H1 (cell line): ENCODE data around the gene XIRP1. TPM values are rescaled to one million over a fixed set of nuclear protein-coding genes. Genes with fewer than 3 reads are reported as not detected.

Experiments
- GTF2F1 ChIP-seq: IDR thresholded peaks from 2 replicates; pipeline ENCODE4 v1.6.1; 2012; ENCODE audit warnings: low read depth, low read length, improper control_type of control experiment, borderline replicate concordance
- KDM4A ChIP-seq: IDR thresholded peaks from one replicate; pipeline ENCODE4 v1.7.1; 2012; ENCODE audit warnings: low read depth, mild to moderate bottlenecking, moderate library complexity, low read length, inconsistent platforms; ENCODE audit not compliant: severe bottlenecking
- RAD21 ChIP-seq, 2 experiments: IDR thresholded peaks in 1 of 2; conservative IDR thresholded peaks in 1 of 2; 2 replicates each; pipeline ENCODE4 v1.6.1; 2011; ENCODE audit warnings: low read depth in 2 of 2, low read length in 2 of 2, improper control_type of control experiment in 1 of 2, inconsistent platforms in 1 of 2, mild to moderate bottlenecking in 1 of 2, moderate library complexity in 1 of 2
- SIN3A ChIP-seq, 2 experiments: IDR thresholded peaks in 1 of 2; conservative IDR thresholded peaks in 1 of 2; 2 replicates each; pipeline ENCODE4 v1.6.1; 2011 to 2012; ENCODE audit warnings: low read length in 2 of 2, improper control_type of control experiment in 1 of 2, low read depth in 1 of 2, mild to moderate bottlenecking in 1 of 2
- TCF12 ChIP-seq: IDR thresholded peaks from 2 replicates; pipeline ENCODE4 v1.6.1; 2011; ENCODE audit warnings: low read depth, mild to moderate bottlenecking, low read length
- polyA plus RNA-seq, 7 experiments: library from polyadenylated mRNA; depleted of rRNA in 3 of 7; stranded (reverse) in 5 of 7; unstranded in 2 of 7; fragments of >200 nt in 5 of 7; fragments of 200-250 nt in 2 of 7; gene quantifications; 1 replicate in 5 of 7; 2 replicates in 1 of 7; 4 replicates in 1 of 7; pipeline versions ENCODE4 v1.2.1 to v1.2.3, GENCODE V29; 2011 to 2013; ENCODE audit warnings: missing spikeins in 2 of 7, mixed read lengths in 2 of 7
- total RNA-seq: library from RNA; stranded (reverse); fragmentation: NEBNext Ultra II Directional; extraction: Animal tissue kit (Norgen Biotek cat#: 25700); gene quantifications from 2 replicates; pipeline ENCODE4 v1.2.1, GENCODE V29; 2021
- TF ChIP-seq, protein P1 (sequence below): fragments of 300-600 bp; sonication (generic); IDR thresholded peaks from 2 replicates; pipeline ENCODE4 v1.7.1; 2012; ENCODE audit warnings: low read length, moderate library complexity, mild to moderate bottlenecking, inconsistent platforms; ENCODE audit not compliant: insufficient replicate concordance

The XIRP1 gene
- total and polyA plus RNA-seq, 2 of the 8 experiments (the other 6 are each of a cell fraction or from before 2014, with no cell fraction given) = not detected

DNA sequence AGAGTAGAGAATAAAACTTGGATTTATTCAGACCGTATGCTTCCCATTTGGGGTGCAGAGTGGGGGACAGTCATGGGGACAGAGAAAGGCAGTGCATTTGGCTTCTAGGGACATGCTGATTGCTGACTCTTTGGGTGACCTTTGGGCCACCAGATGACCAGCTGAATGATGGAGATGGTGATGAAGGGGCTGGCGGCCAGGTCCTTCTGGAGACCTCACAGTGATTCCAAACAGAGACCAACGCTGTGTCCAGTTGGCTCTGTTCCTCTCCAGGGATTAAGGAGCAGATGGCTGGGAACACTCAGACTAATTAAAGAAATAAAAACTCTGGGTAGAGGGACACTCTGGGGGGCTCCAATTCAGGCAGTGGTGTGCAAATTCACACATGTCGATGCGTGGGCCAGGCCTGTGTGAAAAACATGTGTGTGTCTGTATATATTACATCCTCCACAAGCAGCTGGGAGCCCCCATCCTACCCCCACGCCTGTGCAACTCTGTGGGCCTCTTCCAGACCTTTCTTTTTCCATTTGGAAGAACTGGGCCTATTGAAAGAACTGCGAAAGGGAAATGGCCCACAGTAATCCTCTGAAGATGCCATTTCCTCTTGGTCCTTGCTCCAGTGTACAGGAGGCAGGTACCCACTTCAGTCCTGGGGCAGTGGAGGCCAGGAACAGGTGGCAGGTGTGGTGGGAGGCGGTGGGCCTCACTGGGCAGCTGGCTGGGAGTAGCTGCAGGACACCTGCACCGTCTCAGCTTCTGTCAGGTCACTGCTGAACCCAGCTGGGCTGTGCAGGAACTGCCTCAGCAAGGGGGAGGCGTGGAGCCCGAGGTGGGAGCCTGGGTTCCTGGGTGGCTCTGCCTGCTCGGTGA lies 8.9 kb downstream of the XIRP1 start (continued):
- TF ChIP-seq, protein P1, sequence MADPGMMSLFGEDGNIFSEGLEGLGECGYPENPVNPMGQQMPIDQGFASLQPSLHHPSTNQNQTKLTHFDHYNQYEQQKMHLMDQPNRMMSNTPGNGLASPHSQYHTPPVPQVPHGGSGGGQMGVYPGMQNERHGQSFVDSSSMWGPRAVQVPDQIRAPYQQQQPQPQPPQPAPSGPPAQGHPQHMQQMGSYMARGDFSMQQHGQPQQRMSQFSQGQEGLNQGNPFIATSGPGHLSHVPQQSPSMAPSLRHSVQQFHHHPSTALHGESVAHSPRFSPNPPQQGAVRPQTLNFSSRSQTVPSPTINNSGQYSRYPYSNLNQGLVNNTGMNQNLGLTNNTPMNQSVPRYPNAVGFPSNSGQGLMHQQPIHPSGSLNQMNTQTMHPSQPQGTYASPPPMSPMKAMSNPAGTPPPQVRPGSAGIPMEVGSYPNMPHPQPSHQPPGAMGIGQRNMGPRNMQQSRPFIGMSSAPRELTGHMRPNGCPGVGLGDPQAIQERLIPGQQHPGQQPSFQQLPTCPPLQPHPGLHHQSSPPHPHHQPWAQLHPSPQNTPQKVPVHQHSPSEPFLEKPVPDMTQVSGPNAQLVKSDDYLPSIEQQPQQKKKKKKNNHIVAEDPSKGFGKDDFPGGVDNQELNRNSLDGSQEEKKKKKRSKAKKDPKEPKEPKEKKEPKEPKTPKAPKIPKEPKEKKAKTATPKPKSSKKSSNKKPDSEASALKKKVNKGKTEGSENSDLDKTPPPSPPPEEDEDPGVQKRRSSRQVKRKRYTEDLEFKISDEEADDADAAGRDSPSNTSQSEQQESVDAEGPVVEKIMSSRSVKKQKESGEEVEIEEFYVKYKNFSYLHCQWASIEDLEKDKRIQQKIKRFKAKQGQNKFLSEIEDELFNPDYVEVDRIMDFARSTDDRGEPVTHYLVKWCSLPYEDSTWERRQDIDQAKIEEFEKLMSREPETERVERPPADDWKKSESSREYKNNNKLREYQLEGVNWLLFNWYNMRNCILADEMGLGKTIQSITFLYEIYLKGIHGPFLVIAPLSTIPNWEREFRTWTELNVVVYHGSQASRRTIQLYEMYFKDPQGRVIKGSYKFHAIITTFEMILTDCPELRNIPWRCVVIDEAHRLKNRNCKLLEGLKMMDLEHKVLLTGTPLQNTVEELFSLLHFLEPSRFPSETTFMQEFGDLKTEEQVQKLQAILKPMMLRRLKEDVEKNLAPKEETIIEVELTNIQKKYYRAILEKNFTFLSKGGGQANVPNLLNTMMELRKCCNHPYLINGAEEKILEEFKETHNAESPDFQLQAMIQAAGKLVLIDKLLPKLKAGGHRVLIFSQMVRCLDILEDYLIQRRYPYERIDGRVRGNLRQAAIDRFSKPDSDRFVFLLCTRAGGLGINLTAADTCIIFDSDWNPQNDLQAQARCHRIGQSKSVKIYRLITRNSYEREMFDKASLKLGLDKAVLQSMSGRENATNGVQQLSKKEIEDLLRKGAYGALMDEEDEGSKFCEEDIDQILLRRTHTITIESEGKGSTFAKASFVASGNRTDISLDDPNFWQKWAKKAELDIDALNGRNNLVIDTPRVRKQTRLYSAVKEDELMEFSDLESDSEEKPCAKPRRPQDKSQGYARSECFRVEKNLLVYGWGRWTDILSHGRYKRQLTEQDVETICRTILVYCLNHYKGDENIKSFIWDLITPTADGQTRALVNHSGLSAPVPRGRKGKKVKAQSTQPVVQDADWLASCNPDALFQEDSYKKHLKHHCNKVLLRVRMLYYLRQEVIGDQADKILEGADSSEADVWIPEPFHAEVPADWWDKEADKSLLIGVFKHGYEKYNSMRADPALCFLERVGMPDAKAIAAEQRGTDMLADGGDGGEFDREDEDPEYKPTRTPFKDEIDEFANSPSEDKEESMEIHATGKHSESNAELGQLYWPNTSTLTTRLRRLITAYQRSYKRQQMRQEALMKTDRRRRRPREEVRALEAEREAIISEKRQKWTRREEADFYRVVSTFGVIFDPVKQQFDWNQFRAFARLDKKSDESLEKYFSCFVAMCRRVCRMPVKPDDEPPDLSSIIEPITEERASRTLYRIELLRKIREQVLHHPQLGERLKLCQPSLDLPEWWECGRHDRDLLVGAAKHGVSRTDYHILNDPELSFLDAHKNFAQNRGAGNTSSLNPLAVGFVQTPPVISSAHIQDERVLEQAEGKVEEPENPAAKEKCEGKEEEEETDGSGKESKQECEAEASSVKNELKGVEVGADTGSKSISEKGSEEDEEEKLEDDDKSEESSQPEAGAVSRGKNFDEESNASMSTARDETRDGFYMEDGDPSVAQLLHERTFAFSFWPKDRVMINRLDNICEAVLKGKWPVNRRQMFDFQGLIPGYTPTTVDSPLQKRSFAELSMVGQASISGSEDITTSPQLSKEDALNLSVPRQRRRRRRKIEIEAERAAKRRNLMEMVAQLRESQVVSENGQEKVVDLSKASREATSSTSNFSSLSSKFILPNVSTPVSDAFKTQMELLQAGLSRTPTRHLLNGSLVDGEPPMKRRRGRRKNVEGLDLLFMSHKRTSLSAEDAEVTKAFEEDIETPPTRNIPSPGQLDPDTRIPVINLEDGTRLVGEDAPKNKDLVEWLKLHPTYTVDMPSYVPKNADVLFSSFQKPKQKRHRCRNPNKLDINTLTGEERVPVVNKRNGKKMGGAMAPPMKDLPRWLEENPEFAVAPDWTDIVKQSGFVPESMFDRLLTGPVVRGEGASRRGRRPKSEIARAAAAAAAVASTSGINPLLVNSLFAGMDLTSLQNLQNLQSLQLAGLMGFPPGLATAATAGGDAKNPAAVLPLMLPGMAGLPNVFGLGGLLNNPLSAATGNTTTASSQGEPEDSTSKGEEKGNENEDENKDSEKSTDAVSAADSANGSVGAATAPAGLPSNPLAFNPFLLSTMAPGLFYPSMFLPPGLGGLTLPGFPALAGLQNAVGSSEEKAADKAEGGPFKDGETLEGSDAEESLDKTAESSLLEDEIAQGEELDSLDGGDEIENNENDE = no peak
- TF ChIP-seq SIN3A (conservative IDR thresholded peaks at IDR 0.05 in 1 of 2, IDR thresholded peaks at IDR 0.05 in 1 of 2; ENCODE audit: low read depth in 1 of 2, low read length in 2 of 2) (no peak), RAD21 (IDR thresholded peaks at IDR 0.05 in 1 of 2, conservative IDR thresholded peaks at IDR 0.05 in 1 of 2; ENCODE audit: low read depth in 2 of 2, low read length in 2 of 2) (no peak), GTF2F1 (no peak), TCF12 (no peak), KDM4A (no peak)
